Adrenal gland (tissue), 5 donors: ENCODE results near the gene SLC47A1.

ENCODE experiments used
- POLR2A ChIP-seq, 2 donors: fragments of 450-650 bp; IDR thresholded peaks; one replicate each; pipeline ENCODE4 v1.6.1; 2017; ENCODE audit warnings: antibody characterized with exemption in 2 of 2, mild to moderate bottlenecking in 2 of 2, moderate library complexity in 1 of 2
- TF ChIP-seq, protein P1 (sequence below), 6 experiments: fragments of 450-650 bp in 4 of 6; fragments of 200-600 bp in 2 of 6; sonication (generic) in 1 of 6; IDR thresholded peaks; 1 replicate in 5 of 6; 2 replicates in 1 of 6; pipeline versions ENCODE4 v1.5.1 to v1.8.0; 2016 to 2021; ENCODE audit warnings: antibody characterized with exemption in 6 of 6, mild to moderate bottlenecking in 2 of 6, moderate library complexity in 1 of 6
- donor health status: DM: no; HTN: no; CAD: no.

DNA sequence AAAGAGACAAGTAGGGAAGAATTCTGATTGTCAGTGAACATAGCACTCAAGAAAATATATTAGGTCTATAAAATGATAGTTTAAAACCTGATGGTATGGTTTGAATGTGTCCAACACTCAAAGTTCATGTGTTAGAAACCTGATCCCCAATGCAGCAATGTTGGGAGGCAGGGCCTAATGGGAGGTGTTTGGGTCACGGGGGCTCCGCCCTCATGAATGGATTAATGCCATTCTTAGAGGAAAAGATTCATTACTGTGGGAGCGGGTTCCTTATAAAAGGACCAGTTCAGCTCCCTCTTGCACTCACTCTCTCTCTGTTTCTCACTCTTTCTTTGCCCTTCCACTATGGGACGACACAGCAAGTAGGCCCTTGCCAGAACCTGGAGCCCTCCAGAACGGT lies 41.5 kb upstream of the SLC47A1 start:
- no peak for TF ChIP-seq POLR2A (IDR thresholded peaks at IDR 0.05)
- TF ChIP-seq, protein P1, sequence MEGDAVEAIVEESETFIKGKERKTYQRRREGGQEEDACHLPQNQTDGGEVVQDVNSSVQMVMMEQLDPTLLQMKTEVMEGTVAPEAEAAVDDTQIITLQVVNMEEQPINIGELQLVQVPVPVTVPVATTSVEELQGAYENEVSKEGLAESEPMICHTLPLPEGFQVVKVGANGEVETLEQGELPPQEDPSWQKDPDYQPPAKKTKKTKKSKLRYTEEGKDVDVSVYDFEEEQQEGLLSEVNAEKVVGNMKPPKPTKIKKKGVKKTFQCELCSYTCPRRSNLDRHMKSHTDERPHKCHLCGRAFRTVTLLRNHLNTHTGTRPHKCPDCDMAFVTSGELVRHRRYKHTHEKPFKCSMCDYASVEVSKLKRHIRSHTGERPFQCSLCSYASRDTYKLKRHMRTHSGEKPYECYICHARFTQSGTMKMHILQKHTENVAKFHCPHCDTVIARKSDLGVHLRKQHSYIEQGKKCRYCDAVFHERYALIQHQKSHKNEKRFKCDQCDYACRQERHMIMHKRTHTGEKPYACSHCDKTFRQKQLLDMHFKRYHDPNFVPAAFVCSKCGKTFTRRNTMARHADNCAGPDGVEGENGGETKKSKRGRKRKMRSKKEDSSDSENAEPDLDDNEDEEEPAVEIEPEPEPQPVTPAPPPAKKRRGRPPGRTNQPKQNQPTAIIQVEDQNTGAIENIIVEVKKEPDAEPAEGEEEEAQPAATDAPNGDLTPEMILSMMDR (IDR thresholded peaks at IDR 0.05) = no peak
